EL (cell line): Measurements from ENCODE around the gene BCL6B.
"Not testable (repeated sequence)": the region's sequence is repeated elsewhere in the genome, so short reads cannot be mapped to it uniquely, and the experiment has no call there.

Source experiments
- DNase-seq: peaks from one replicate; pipeline ENCODE4 v3.0.0-alpha.2; 2016

BCL6B gene

GRCh38 chr17:7022781-7023571 is at the start of gene BCL6B:
BCL6B (plus strand) TSS chr17:7023050; CDS start chr17:7023672, 622 bp downstream.
- no peak for DNase-seq

- DNase-seq, result not testable (repeated sequence)
Observed at GRCh38 chr17:6979440-6979839, 43.4 kb upstream of the BCL6B start.

- no peak for DNase-seq
Observed at GRCh38 chr17:6981426-6981825, 41.4 kb upstream of the BCL6B start.

GRCh38 chr17:6985266-6985665 is 37.6 kb upstream of the BCL6B start:
- DNase-seq, result no peak

GRCh38 chr17:6986676-6987075 is 36.2 kb upstream of the BCL6B start:
- DNase-seq, result no peak

- DNase-seq, result no peak
Observed at GRCh38 chr17:6989779-6990178, 33.1 kb upstream of the BCL6B start.

GRCh38 chr17:6993613-6994056 is 29.2 kb upstream of the BCL6B start:
- not testable (repeated sequence) for DNase-seq

GRCh38 chr17:6994118-6994598 is 28.7 kb upstream of the BCL6B start:
- no peak for DNase-seq

GRCh38 chr17:6994666-6995256 is 28.1 kb upstream of the BCL6B start:
- peak; percentile 41 for DNase-seq

GRCh38 chr17:6995500-6996255 is 27.2 kb upstream of the BCL6B start, which contains the start of gene ALOX12:
ALOX12 (plus strand) TSS chr17:6996049; CDS start chr17:6996118, 69 bp downstream.
- no peak for DNase-seq

- DNase-seq, result no peak
Observed at GRCh38 chr17:6996256-6997011, 26.4 kb upstream of the BCL6B start.

GRCh38 chr17:6997171-6997570 is 25.7 kb upstream of the BCL6B start:
- DNase-seq, result no peak

- DNase-seq, result no peak
Observed at GRCh38 chr17:6998855-6999508, 23.9 kb upstream of the BCL6B start.

GRCh38 chr17:7001318-7001961 is 21.4 kb upstream of the BCL6B start:
- DNase-seq, result no peak

GRCh38 chr17:7002288-7003047 is 20.4 kb upstream of the BCL6B start:
- DNase-seq, result no peak

GRCh38 chr17:7003745-7004144 is 19.1 kb upstream of the BCL6B start:
- DNase-seq, result no peak

- DNase-seq, result peak; percentile 65
Observed at GRCh38 chr17:7004398-7005253, 18.2 kb upstream of the BCL6B start.

GRCh38 chr17:7005716-7006115 is 17.1 kb upstream of the BCL6B start:
- DNase-seq, result no peak

- no peak for DNase-seq
Observed at GRCh38 chr17:7007143-7007542, 15.7 kb upstream of the BCL6B start.

GRCh38 chr17:7010523-7010922 is 12.3 kb upstream of the BCL6B start:
- DNase-seq, result no peak
